ENCODE data around the gene OLFML1.

DNA sequence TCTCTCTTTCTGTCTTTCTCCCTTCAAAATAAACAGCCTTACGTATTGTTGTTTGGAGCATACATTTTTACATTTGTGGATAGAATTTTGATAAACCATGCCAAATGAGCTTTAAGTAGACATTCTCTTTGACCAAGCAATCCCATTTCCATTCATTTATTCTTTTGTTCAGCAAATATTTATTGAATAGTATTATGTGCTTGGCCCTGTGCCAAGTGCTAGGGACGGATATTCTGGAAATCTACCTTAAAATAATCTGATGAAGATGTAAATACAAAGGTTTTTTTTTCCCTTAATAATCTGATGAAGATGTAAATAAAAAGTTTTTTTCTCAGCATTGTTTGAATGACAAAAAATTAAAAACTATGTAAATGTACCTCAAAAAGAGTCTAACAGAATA lies 2.1 kb downstream of the OLFML1 start:
- TF ChIP-seq, protein P1, sequence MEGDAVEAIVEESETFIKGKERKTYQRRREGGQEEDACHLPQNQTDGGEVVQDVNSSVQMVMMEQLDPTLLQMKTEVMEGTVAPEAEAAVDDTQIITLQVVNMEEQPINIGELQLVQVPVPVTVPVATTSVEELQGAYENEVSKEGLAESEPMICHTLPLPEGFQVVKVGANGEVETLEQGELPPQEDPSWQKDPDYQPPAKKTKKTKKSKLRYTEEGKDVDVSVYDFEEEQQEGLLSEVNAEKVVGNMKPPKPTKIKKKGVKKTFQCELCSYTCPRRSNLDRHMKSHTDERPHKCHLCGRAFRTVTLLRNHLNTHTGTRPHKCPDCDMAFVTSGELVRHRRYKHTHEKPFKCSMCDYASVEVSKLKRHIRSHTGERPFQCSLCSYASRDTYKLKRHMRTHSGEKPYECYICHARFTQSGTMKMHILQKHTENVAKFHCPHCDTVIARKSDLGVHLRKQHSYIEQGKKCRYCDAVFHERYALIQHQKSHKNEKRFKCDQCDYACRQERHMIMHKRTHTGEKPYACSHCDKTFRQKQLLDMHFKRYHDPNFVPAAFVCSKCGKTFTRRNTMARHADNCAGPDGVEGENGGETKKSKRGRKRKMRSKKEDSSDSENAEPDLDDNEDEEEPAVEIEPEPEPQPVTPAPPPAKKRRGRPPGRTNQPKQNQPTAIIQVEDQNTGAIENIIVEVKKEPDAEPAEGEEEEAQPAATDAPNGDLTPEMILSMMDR (conservative IDR thresholded peaks at IDR 0.05; ENCODE audit: low read depth, low read length): no peak
- no peak for TF ChIP-seq EZH2phosphoT487 (IDR thresholded peaks at IDR 0.05; ENCODE audit: borderline replicate concordance, low read length)
